SK-N-MC (cell line): ENCODE data around the gene CYB5R4.

Experiments
- EZH2 ChIP-seq: fragments of 200-600 bp; sonication (generic); IDR thresholded peaks from one replicate; pipeline ENCODE4 v1.6.1; 2017; ENCODE audit warnings: antibody characterized with exemption
- POLR2AphosphoS5 ChIP-seq: IDR thresholded peaks from 2 replicates; pipeline ENCODE4 v1.6.1; 2012; ENCODE audit warnings: mild to moderate bottlenecking, low read depth, low read length, borderline replicate concordance

GRCh38 chr6:83974409-83975050 is 115.0 kb downstream of the CYB5R4 start:
- no peak for TF ChIP-seq EZH2
- TF ChIP-seq POLR2AphosphoS5 = no peak
